IMR-90 (cell line): ENCODE measurements around the gene DHRS4. TPM values are rescaled to one million over a fixed set of nuclear protein-coding genes. Genes with fewer than 3 reads are reported as not detected.

ENCODE experiments used
- ATAC-seq: fragments of 200-7000 bp; cut with Tn5 transposase; 2 replicates; pipeline ENCODE4 v1.9.1; 2020; ENCODE audit warnings: low read depth, mild to moderate bottlenecking, moderate library complexity
- BruUV-seq: library from RNA; stranded (reverse); fragments of 400-500 nt; replicated peaks from 2 replicates; lab custom pipeline; 2021; lab: Mats Ljungman, UMichigan
- CTCF ChIA-PET: fragments of 300-600 bp; formaldehyde crosslinking; extraction: SDS; loops from one replicate; lab custom pipeline; 2021; ENCODE audit warnings: antibody characterized with exemption; lab: Yijun Ruan, JAX
- POLR2A ChIA-PET: fragments of 300-600 bp; sonication (Branson Sonifier 250); formaldehyde crosslinking; loops from one replicate; lab custom pipeline; 2022; ENCODE audit warnings: antibody characterized with exemption; ENCODE audit not compliant: unreplicated experiment; lab: Charles Lee
- DNase-seq: peaks from one replicate; pipeline ENCODE4 v3.0.0; 2013
- H2AFZ ChIP-seq: replicated peaks from 2 replicates; pipeline ENCODE3; 2013; ENCODE audit warnings: low read length, mild to moderate bottlenecking; ENCODE audit not compliant: poor library complexity
- H2AK5ac ChIP-seq: 2 replicates; pipeline ENCODE4 v1.6.1; 2013; ENCODE audit warnings: low read depth, low read length, inconsistent platforms
- H2AK9ac ChIP-seq: replicated peaks from 2 replicates; pipeline ENCODE3; 2013; ENCODE audit warnings: mild to moderate bottlenecking, low read depth, low read length, moderate library complexity; ENCODE audit not compliant: poor library complexity
- H2BK120ac ChIP-seq: 2 replicates; pipeline ENCODE4 v1.6.1; 2013; ENCODE audit warnings: low read depth, low read length, inconsistent platforms
- H2BK15ac ChIP-seq: 3 replicates; pipeline ENCODE4 v1.6.1; 2013; ENCODE audit warnings: low read depth, low read length, inconsistent platforms
- H2BK20ac ChIP-seq: 2 replicates; pipeline ENCODE4 v1.6.1; 2013; ENCODE audit warnings: low read depth, mild to moderate bottlenecking, inconsistent platforms, low read length, moderate library complexity
- H2BK5ac ChIP-seq: 2 replicates; pipeline ENCODE4 v1.6.1; 2013; ENCODE audit warnings: mild to moderate bottlenecking, low read depth, low read length, inconsistent platforms; ENCODE audit not compliant: poor library complexity, severe bottlenecking
- H3K14ac ChIP-seq: replicated peaks from 2 replicates; pipeline ENCODE4 v1.6.1; 2013; ENCODE audit warnings: low read depth, low read length, inconsistent platforms
- H3K18ac ChIP-seq: 2 replicates; pipeline ENCODE4 v1.6.1; 2013; ENCODE audit warnings: low read depth, low read length, control low read depth
- H3K23ac ChIP-seq: 2 replicates; pipeline ENCODE4 v1.6.1; 2013; ENCODE audit warnings: low read depth, low read length, inconsistent platforms
- H3K27ac ChIP-seq: 2 replicates; pipeline ENCODE4 v1.5.1; 2013; ENCODE audit warnings: mild to moderate bottlenecking, control low read depth, low read length; ENCODE audit not compliant: insufficient read depth
- H3K27me3 ChIP-seq: 2 replicates; pipeline ENCODE4 v1.6.1; 2013; ENCODE audit warnings: low read length; ENCODE audit not compliant: control insufficient read depth, insufficient read depth
- H3K36me3 ChIP-seq: 2 replicates; pipeline ENCODE4 v1.6.1; 2013; ENCODE audit warnings: low read length, mixed read lengths; ENCODE audit not compliant: control insufficient read depth, insufficient read depth
- H3K4ac ChIP-seq: 2 replicates; pipeline ENCODE4 v1.6.1; 2013; ENCODE audit warnings: low read depth, low read length, inconsistent platforms
- H3K4me1 ChIP-seq: 2 replicates; pipeline ENCODE4 v1.6.1; 2013; ENCODE audit warnings: low read length, mixed read lengths; ENCODE audit not compliant: control insufficient read depth, insufficient read depth
- H3K4me2 ChIP-seq: 2 replicates; pipeline ENCODE4 v1.6.1; 2013; ENCODE audit warnings: low read depth, mild to moderate bottlenecking, control low read depth, low read length, moderate library complexity
- H3K4me3 ChIP-seq: 2 replicates; pipeline ENCODE4 v1.5.1; 2013; ENCODE audit warnings: low read depth, mild to moderate bottlenecking, control low read depth, low read length, moderate library complexity; ENCODE audit not compliant: insufficient read depth
- H3K56ac ChIP-seq: 2 replicates; pipeline ENCODE4 v1.6.1; 2013; ENCODE audit warnings: low read length, inconsistent platforms; ENCODE audit not compliant: insufficient read depth; ENCODE audit errors: extremely low read depth
- H3K79me1 ChIP-seq, 2 experiments: 2 replicates each; pipeline ENCODE4 v1.6.1; 2013; ENCODE audit warnings: low read length in 2 of 2, inconsistent platforms in 1 of 2, low read depth in 1 of 2
- H3K9ac ChIP-seq: 2 replicates; pipeline ENCODE4 v1.6.1; 2013; ENCODE audit warnings: low read depth, low read length, control low read depth
- H3K9me1 ChIP-seq: 2 replicates; pipeline ENCODE4 v1.6.1; 2013; ENCODE audit warnings: low read length, inconsistent platforms; ENCODE audit not compliant: insufficient read depth
- H3K9me3 ChIP-seq: 2 replicates; pipeline ENCODE4 v1.6.1; 2013; ENCODE audit warnings: low read length; ENCODE audit not compliant: control insufficient read depth, insufficient read depth
- H4K20me1 ChIP-seq: 2 replicates; pipeline ENCODE4 v1.6.1; 2013; ENCODE audit warnings: low read length, inconsistent platforms; ENCODE audit not compliant: insufficient read depth
- H4K5ac ChIP-seq: 2 replicates; pipeline ENCODE4 v1.6.1; 2013; ENCODE audit warnings: mild to moderate bottlenecking, low read depth, low read length, control low read depth
- H4K8ac ChIP-seq, 2 experiments: 2 replicates each; pipeline ENCODE4 v1.6.1; 2013; ENCODE audit warnings: low read depth in 2 of 2, low read length in 2 of 2, control low read depth in 1 of 2, inconsistent platforms in 1 of 2
- H4K91ac ChIP-seq: 2 replicates; pipeline ENCODE4 v1.6.1; 2013; ENCODE audit warnings: low read depth, low read length, inconsistent platforms; ENCODE audit not compliant: insufficient read depth
- BHLHE40 ChIP-seq: fragments of 150-350 bp; IDR thresholded peaks from 2 replicates; pipeline ENCODE4 v1.6.1; 2016; ENCODE audit warnings: mild to moderate bottlenecking, low read depth, low read length
- CEBPB ChIP-seq: IDR thresholded peaks from 2 replicates; pipeline ENCODE4 v1.6.1; 2012; ENCODE audit warnings: low read depth, low read length, improper control_type of control experiment
- CHD1 ChIP-seq: IDR thresholded peaks from 2 replicates; pipeline ENCODE4 v1.6.1; 2012; ENCODE audit warnings: low read depth, low read length, improper control_type of control experiment
- CTCF ChIP-seq: conservative IDR thresholded peaks from 2 replicates; pipeline ENCODE4 v1.5.1; 2012; ENCODE audit warnings: mild to moderate bottlenecking, low read depth, low read length, improper control_type of control experiment
- ELK1 ChIP-seq: fragments of 150-350 bp; IDR thresholded peaks from 2 replicates; pipeline ENCODE4 v1.6.1; 2016; ENCODE audit warnings: low read depth, mild to moderate bottlenecking, low read length, moderate library complexity, borderline replicate concordance
- FOS ChIP-seq: fragments of 150-350 bp; IDR thresholded peaks from 2 replicates; pipeline ENCODE4 v1.6.1; 2016; ENCODE audit warnings: low read depth, low read length
- MAFK ChIP-seq: IDR thresholded peaks from 2 replicates; pipeline ENCODE4 v1.6.1; 2012; ENCODE audit warnings: low read depth, low read length, improper control_type of control experiment
- MAZ ChIP-seq: IDR thresholded peaks from 2 replicates; pipeline ENCODE4 v1.6.1; 2012; ENCODE audit warnings: low read depth, mild to moderate bottlenecking, low read length, improper control_type of control experiment, moderate library complexity, borderline replicate concordance
- MXI1 ChIP-seq: IDR thresholded peaks from 2 replicates; pipeline ENCODE4 v1.6.1; 2012; ENCODE audit warnings: low read depth, mild to moderate bottlenecking, low read length, moderate library complexity, borderline replicate concordance
- NFE2L2 ChIP-seq: fragments of 150-350 bp; IDR thresholded peaks from 2 replicates; pipeline ENCODE4 v1.6.1; 2016; ENCODE audit warnings: low read depth, mild to moderate bottlenecking, low read length
- POLR2A ChIP-seq: IDR thresholded peaks from 2 replicates; pipeline ENCODE4 v1.6.1; 2012; ENCODE audit warnings: mild to moderate bottlenecking, low read depth, low read length
- RAD21 ChIP-seq: IDR thresholded peaks from 2 replicates; pipeline ENCODE4 v1.6.1; 2012; ENCODE audit warnings: low read length, improper control_type of control experiment
- RCOR1 ChIP-seq: IDR thresholded peaks from 2 replicates; pipeline ENCODE4 v1.6.1; 2012; ENCODE audit warnings: mild to moderate bottlenecking, low read length, improper control_type of control experiment; ENCODE audit not compliant: insufficient replicate concordance
- RFX5 ChIP-seq: IDR thresholded peaks from 2 replicates; pipeline ENCODE4 v1.8.0; 2012; ENCODE audit warnings: low read depth, mild to moderate bottlenecking, low read length, moderate library complexity
- SMC3 ChIP-seq: fragments of 150-350 bp; IDR thresholded peaks from 2 replicates; pipeline ENCODE4 v1.6.1; 2016; ENCODE audit warnings: low read depth, mild to moderate bottlenecking, antibody characterized with exemption, low read length, moderate library complexity
- USF2 ChIP-seq: fragments of 150-350 bp; IDR thresholded peaks from 2 replicates; pipeline ENCODE4 v1.6.1; 2017; ENCODE audit warnings: mild to moderate bottlenecking, antibody characterized with exemption, low read length, low read depth
- WGBS, 2 experiments: methylation state at CpG; one replicate each; pipeline versions ENCODE4 v1.1.5 to v1.1.7; 2013; ENCODE audit warnings: missing lambda C conversion rate in 2 of 2; ENCODE audit not compliant: insufficient read length in 1 of 2; ENCODE audit errors: extremely low coverage in 2 of 2; 5-methylcytosine and 5-hydroxymethylcytosine counted together
- dilution Hi-C: fragments of 300-500 bp; cut with HindIII; formaldehyde crosslinking; loops from one replicate; pipeline ENCODE4 v1.14.3; 2018; ENCODE audit warnings: low sequenced_read_pairs; ENCODE audit not compliant: unreplicated experiment
- in situ Hi-C: fragments of 300-500 bp; cut with MboI; formaldehyde crosslinking; loops from 3 replicates; pipeline ENCODE4 v1.14.3; 2019; ENCODE audit warnings: low sequenced_read_pairs, inconsistent platforms, mixed read lengths
- intact Hi-C: fragments of 100-400 bp; cut with micrococcal nuclease; formaldehyde crosslinking; loops from 2 replicates; pipeline ENCODE4 v1.10.0; 2022
- polyA plus RNA-seq, 3 experiments: library from polyadenylated mRNA; depleted of rRNA; stranded (reverse); fragments of >200 nt; gene quantifications; 2 replicates each; pipeline ENCODE4 v1.2.3, GENCODE V29; 2012; ENCODE audit warnings: low replicate concordance in 1 of 3
- total RNA-seq: library from RNA; depleted of rRNA; stranded (reverse); fragments of >200 nt; gene quantifications from 2 replicates; pipeline ENCODE4 v1.2.3, GENCODE V29; 2012

Gene DHRS4
- total and polyA plus RNA-seq, 2 of the 4 experiments (the other 2 are of a cell fraction), result 43.2 to 51.8 TPM

- intact Hi-C loops, result loop anchor here (10.0 kb wide), 1 partner anchor 459 kb away; no protein-coding TSS in a partner anchor
- H2BK120ac ChIP-seq, result no peak overlapping the region
- H2AFZ ChIP-seq, result no peak overlapping the region
- no peaks in the 10 kb centered on the region for H3K4me1 ChIP-seq
- POLR2A ChIA-PET, result no interaction called here
- no peak overlapping the region for H2AK9ac ChIP-seq
- H3K9me1 ChIP-seq, result no peaks in the 10 kb centered on the region
- no peak overlapping the region for H4K8ac ChIP-seq
- no peak overlapping the region for H3K4me2 ChIP-seq
- no peaks in the 10 kb centered on the region for H3K36me3 ChIP-seq
- no TSS peak for BruUV-seq
- H2BK20ac ChIP-seq, result no peak overlapping the region
- no peak overlapping the region for H3K56ac ChIP-seq
- TF ChIP-seq CHD1 (no peak), RFX5 (no peak), USF2 (no peak), MXI1 (no peak), NFE2L2 (no peak), MAFK (no peak), CEBPB (no peak), POLR2A (no peak), MAZ (no peak), RCOR1 (no peak), BHLHE40 (no peak), CTCF (no peak), SMC3 (no peak), RAD21 (no peak), FOS (no peak), ELK1 (no peak)
- no CpG with 5 or more reads among the region's 2 CpGs for WGBS, 2 experiments
- no peak for DNase-seq
- no peak overlapping the region for H3K4ac ChIP-seq
- H3K18ac ChIP-seq, result no peak overlapping the region
- no peaks in the 10 kb centered on the region for H4K20me1 ChIP-seq
- no peak overlapping the region for H2AK5ac ChIP-seq
- H3K27me3 ChIP-seq, result no peaks in the 10 kb centered on the region; the same call in 1 of the 2 replicates
- no peak overlapping the region for H4K91ac ChIP-seq
- no peak overlapping the region for H2BK5ac ChIP-seq
- H3K79me1 ChIP-seq, result no peaks in the 10 kb centered on the region
- in situ Hi-C loops, result no loop called here
- no peak overlapping the region for H3K4me3 ChIP-seq
- no peaks in the 10 kb centered on the region for H3K9me3 ChIP-seq
- CTCF ChIA-PET, result interaction anchor here (0.6 kb wide), 1 partner anchor 176 kb away, joined by 7 read pairs; no protein-coding TSS in a partner anchor
- H3K27ac ChIP-seq, result no peak overlapping the region
- H3K14ac ChIP-seq, result no peak overlapping the region
- H3K9ac ChIP-seq, result no peak overlapping the region
- no peak overlapping the region for H3K23ac ChIP-seq
- dilution Hi-C loops, result no loop called here
- no peak overlapping the region for H2BK15ac ChIP-seq
- no peak for ATAC-seq
- H4K5ac ChIP-seq, result no peak overlapping the region
Measured at GRCh38 chr14:23933742-23934128, 19.8 kb upstream of the DHRS4 start.
